ENCODE data around the gene COMMD9. TPM values are rescaled to one million over a fixed set of nuclear protein-coding genes. Genes with fewer than 3 reads are reported as not detected.

The COMMD9 gene
- total RNA-seq, 1 experiment from 2014 or later: 70.8 TPM

GRCh38 chr11:36270701-36271100 lies 18.5 kb downstream of the COMMD9 start:
- no TSS peak for BruUV-seq (replicated peaks)
- POLR2A ChIA-PET (ENCODE audit: unreplicated experiment): no interaction called here
- intact Hi-C loops (cut with micrococcal nuclease): no loop called here

GRCh38 chr11:36268337-36268985 lies 20.8 kb downstream of the COMMD9 start:
- no peaks in the 10 kb centered on the region for H3K27me3 ChIP-seq (ENCODE audit: low read length)
- H3K4me1 ChIP-seq (ENCODE audit: insufficient read depth, low read length): no peaks in the 10 kb centered on the region
- TF ChIP-seq CTCF (conservative IDR thresholded peaks at IDR 0.05; ENCODE audit: low read depth, low read length): no peak
- TF ChIP-seq EZH2 (IDR thresholded peaks at IDR 0.05; ENCODE audit: low read length, unreplicated experiment): no peak
- TF ChIP-seq EZH2phosphoT487 (IDR thresholded peaks at IDR 0.05; ENCODE audit: borderline replicate concordance, low read length): no peak
- no peak overlapping the region for H3K27ac ChIP-seq (ENCODE audit: low read length)
- no TSS peak for BruUV-seq (replicated peaks)
- H3K9ac ChIP-seq (ENCODE audit: low read length): no peak overlapping the region
- DNase-seq (no peak), ATAC-seq (no peak)
- POLR2A ChIA-PET (ENCODE audit: unreplicated experiment): no interaction called here
- no peaks in the 10 kb centered on the region for H3K9me2 ChIP-seq (replicated peaks; ENCODE audit: low read length)
- no peaks in the 10 kb centered on the region for H4K20me1 ChIP-seq (ENCODE audit: low read length)
- intact Hi-C loops (cut with micrococcal nuclease): loop anchor here (5.0 kb wide), 3 partner anchors 231 to 806 kb away; no protein-coding TSS in a partner anchor
- H3K36me3 ChIP-seq (ENCODE audit: low read depth, low read length): no peaks in the 10 kb centered on the region
- H2AFZ ChIP-seq (ENCODE audit: low read length): no peak overlapping the region
- CTCF ChIA-PET: interaction anchor here (0.6 kb wide), 1 partner anchor 106 kb away, joined by 4 read pairs; no protein-coding TSS in a partner anchor
- no peaks in the 10 kb centered on the region for H3F3A ChIP-seq (ENCODE audit: low read length, unreplicated experiment)
- no peaks in the 10 kb centered on the region for H3K79me2 ChIP-seq (ENCODE audit: low read length)
- no peak overlapping the region for H3K4me3 ChIP-seq (ENCODE audit: low read length)
- no peaks in the 10 kb centered on the region for H3K9me3 ChIP-seq (ENCODE audit: low read length)
- no peak overlapping the region for H3K4me2 ChIP-seq (ENCODE audit: low read length)

More at GRCh38 chr11:36270701-36271100, 18.5 kb downstream of the COMMD9 start:
- Histone ChIP-seq H3K79me2 (ENCODE audit: low read length) (no peaks in the 10 kb centered on the region), H3K36me3 (ENCODE audit: low read depth, low read length) (no peaks in the 10 kb centered on the region), H3K9me3 (ENCODE audit: low read length) (no peaks in the 10 kb centered on the region), H3F3A (ENCODE audit: low read length, unreplicated experiment) (no peaks in the 10 kb centered on the region), H3K9me2 (replicated peaks; ENCODE audit: low read length) (no peaks in the 10 kb centered on the region), H3K27me3 (ENCODE audit: low read length) (no peaks in the 10 kb centered on the region), H3K9ac (ENCODE audit: low read length) (no peak overlapping the region), H2AFZ (ENCODE audit: low read length) (no peak overlapping the region), H3K4me1 (ENCODE audit: insufficient read depth, low read length) (no peaks in the 10 kb centered on the region), H3K4me2 (ENCODE audit: low read length) (no peak overlapping the region), H4K20me1 (ENCODE audit: low read length) (no peaks in the 10 kb centered on the region), H3K4me3 (ENCODE audit: low read length) (no peak overlapping the region), H3K27ac (ENCODE audit: low read length) (no peak overlapping the region)
- TF ChIP-seq EZH2 (IDR thresholded peaks at IDR 0.05; ENCODE audit: low read length, unreplicated experiment) (no peak), EZH2phosphoT487 (IDR thresholded peaks at IDR 0.05; ENCODE audit: borderline replicate concordance, low read length) (no peak), CTCF (conservative IDR thresholded peaks at IDR 0.05; ENCODE audit: low read depth, low read length) (no peak)
- ATAC-seq (no peak), DNase-seq (no peak)
- CTCF ChIA-PET: no interaction called here

- ChIA-PET CTCF (interaction anchor here (2.6 kb wide), 1 partner anchor 445 kb away, joined by 20 read pairs; no protein-coding TSS in a partner anchor), POLR2A (ENCODE audit: unreplicated experiment) (no interaction called here)
- H3K9me3 ChIP-seq (ENCODE audit: low read length): no peaks in the 10 kb centered on the region
- no peak overlapping the region for H2AFZ ChIP-seq (ENCODE audit: low read length)
- no peak for ATAC-seq
- no peak overlapping the region for H3K27ac ChIP-seq (ENCODE audit: low read length)
- H3K4me1 ChIP-seq (ENCODE audit: insufficient read depth, low read length): no peaks in the 10 kb centered on the region
- H3K27me3 ChIP-seq (ENCODE audit: low read length): no peaks in the 10 kb centered on the region
- intact Hi-C loops (cut with micrococcal nuclease): loop anchor here (1.0 to 5.0 kb wide), 5 partner anchors 229 to 804 kb away; no protein-coding TSS in a partner anchor
- H3K79me2 ChIP-seq (ENCODE audit: low read length): no peaks in the 10 kb centered on the region
- no peak for DNase-seq
- H3K4me2 ChIP-seq (ENCODE audit: low read length): no peak overlapping the region
- no peaks in the 10 kb centered on the region for H3F3A ChIP-seq (ENCODE audit: low read length, unreplicated experiment)
- no peak overlapping the region for H3K4me3 ChIP-seq (ENCODE audit: low read length)
- BruUV-seq (replicated peaks): no TSS peak
- no peak overlapping the region for H3K9ac ChIP-seq (ENCODE audit: low read length)
- TF ChIP-seq EZH2phosphoT487 (IDR thresholded peaks at IDR 0.05; ENCODE audit: borderline replicate concordance, low read length) (no peak), CTCF (conservative IDR thresholded peaks at IDR 0.05; ENCODE audit: low read depth, low read length) (no peak), EZH2 (IDR thresholded peaks at IDR 0.05; ENCODE audit: low read length, unreplicated experiment) (no peak)
- no peaks in the 10 kb centered on the region for H3K9me2 ChIP-seq (replicated peaks; ENCODE audit: low read length)
- H4K20me1 ChIP-seq (ENCODE audit: low read length): no peaks in the 10 kb centered on the region
- H3K36me3 ChIP-seq (ENCODE audit: low read depth, low read length): no peaks in the 10 kb centered on the region
Measured at GRCh38 chr11:36266767-36267166, 22.5 kb downstream of the COMMD9 start.
